ENCODE data around the gene PRKCG. TPM values are rescaled to one million over a fixed set of nuclear protein-coding genes. Genes with fewer than 3 reads are reported as not detected.
A peak's percentile ranks its signal among the peaks of the same experiment; 100 is the strongest.

PRKCG gene
- total and polyA plus RNA-seq, 12 donors, result not detected

DNA sequence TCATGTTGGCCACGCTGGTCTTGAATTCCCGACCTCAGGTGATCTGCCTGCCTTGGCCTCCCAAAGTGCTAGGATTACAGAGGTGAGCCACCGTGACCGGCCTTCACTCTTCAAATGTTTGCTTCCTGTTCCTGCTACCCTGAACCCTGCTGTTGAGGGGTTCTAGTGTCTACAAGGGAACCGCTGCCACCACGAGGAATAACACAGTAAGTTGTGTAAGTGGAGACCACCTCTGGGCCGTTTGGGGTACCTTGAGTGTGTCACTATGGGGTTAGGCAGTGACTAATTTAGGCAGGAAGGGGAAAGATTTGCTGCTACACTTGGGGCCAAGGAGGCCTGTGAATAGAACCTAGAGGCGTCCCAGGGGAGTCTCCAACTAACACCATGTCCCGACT, 16.5 kb upstream of the PRKCG start:
- Histone ChIP-seq H3K4me3 (no peak overlapping the region), H3K36me3 (replicated peaks in 1 of 2) (no peaks in the 10 kb centered on the region), H3K9me3 (replicated peaks in 1 of 3) (no peaks in the 10 kb centered on the region), H3K4me1 (replicated peaks in 1 of 2) (peaks cover 8 to 23% of the 10 kb centered on the region in 2 donors), H3K27me3 (no peaks in the 10 kb centered on the region), H3K27ac (no peak overlapping the region)
- intact Hi-C loops (cut with DNase I), result no loop called here
- DNase-seq, result no peak
- WGBS, 4 donors, result 62 to 82% (median 68%) methylated on average over 8 to 9 of the region's 9 CpGs
- TF ChIP-seq POLR2A (IDR thresholded peaks at IDR 0.05), result no peak
- TF ChIP-seq, protein P1, sequence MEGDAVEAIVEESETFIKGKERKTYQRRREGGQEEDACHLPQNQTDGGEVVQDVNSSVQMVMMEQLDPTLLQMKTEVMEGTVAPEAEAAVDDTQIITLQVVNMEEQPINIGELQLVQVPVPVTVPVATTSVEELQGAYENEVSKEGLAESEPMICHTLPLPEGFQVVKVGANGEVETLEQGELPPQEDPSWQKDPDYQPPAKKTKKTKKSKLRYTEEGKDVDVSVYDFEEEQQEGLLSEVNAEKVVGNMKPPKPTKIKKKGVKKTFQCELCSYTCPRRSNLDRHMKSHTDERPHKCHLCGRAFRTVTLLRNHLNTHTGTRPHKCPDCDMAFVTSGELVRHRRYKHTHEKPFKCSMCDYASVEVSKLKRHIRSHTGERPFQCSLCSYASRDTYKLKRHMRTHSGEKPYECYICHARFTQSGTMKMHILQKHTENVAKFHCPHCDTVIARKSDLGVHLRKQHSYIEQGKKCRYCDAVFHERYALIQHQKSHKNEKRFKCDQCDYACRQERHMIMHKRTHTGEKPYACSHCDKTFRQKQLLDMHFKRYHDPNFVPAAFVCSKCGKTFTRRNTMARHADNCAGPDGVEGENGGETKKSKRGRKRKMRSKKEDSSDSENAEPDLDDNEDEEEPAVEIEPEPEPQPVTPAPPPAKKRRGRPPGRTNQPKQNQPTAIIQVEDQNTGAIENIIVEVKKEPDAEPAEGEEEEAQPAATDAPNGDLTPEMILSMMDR (IDR thresholded peaks at IDR 0.05), result no peak

DNA sequence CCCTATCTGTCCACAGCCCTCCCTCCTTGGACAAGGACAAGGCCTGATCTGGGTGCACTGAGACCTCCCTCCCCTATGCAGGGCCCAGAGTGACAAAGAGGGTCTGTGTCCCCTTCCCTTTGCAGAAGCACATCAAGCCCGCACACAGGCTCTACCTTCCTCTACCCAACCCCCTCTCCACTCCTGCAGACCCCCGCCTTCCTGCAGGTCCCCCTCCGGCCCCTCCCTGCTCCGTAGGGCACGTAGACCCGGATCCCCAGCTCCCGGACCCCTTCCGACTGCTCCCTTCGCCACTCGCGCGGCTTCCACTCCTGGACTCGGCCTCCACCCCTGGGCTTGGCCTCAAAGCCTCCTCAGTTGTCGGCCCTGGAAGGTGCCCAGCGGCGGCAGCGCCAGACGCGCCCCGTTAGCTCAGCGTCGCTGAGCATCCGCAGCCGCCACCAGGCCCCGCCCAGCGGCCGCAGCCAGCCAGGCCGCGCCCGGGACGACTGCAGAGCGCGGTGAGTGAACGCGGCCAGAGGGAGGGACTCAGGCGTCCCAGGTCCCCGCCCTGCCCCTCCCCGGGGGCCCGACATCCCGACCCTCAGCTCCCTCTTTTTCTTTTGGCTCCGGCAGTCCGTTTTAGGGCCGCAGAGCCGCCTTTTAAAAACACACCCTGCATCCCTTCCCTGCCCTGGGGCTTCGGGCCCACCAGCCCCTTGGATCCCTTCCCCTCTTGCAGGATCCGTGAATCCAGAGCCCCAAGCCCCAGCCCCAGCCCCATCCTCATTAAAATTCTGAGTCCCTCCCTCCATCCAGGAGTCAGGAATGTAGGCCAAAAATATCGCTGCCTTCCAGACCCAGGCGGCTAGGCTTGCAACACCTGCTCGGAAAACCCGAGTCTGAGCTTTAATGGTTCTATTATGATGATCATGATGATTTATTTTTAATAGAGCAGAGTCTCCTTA, 15.8 kb upstream of the PRKCG start:
- peak overlapping the region in 1 of 4 donors; percentile 35 for H3K4me3 ChIP-seq
- H3K9me3 ChIP-seq (replicated peaks in 1 of 3), result no peaks in the 10 kb centered on the region
- H3K27ac ChIP-seq, result peak overlapping the region in 2 of 5 donors; percentile 1 to 81
- WGBS, 4 donors, result 9 to 21% (median 13%) methylated on average over 15 to 50 of the region's 50 CpGs
- no peaks in the 10 kb centered on the region for H3K36me3 ChIP-seq (replicated peaks in 1 of 2)
- H3K27me3 ChIP-seq, result no peaks in the 10 kb centered on the region
- intact Hi-C loops (cut with DNase I), result no loop called here
- TF ChIP-seq POLR2A (IDR thresholded peaks at IDR 0.05), result no peak
- TF ChIP-seq, protein P1 (IDR thresholded peaks at IDR 0.05), result no peak
- peaks cover 8 to 23% of the 10 kb centered on the region in 2 donors for H3K4me1 ChIP-seq (replicated peaks in 1 of 2)
- DNase-seq, result peak in 5 of 7 donors; percentile 37 to 49 (median 45)

DNA sequence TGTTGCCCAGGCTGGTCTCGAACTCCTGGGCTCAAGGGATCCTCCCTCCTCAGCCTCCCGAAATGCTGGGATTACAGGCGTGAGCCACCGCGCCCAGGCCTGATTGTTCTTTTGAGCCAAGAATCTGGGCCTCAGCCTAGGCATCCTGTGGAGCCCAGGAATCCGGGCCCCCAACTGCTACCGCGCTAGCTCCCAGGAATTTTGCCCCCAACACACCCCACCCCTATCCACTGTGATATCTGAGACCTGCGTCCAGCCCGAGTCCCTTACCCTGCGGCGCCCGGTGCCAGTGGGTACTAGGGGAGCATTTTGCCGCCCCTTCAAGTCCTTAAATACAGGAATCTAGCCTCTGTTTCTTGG, 15.2 kb upstream of the PRKCG start:
- Histone ChIP-seq H3K9me3 (replicated peaks in 1 of 3) (no peaks in the 10 kb centered on the region), H3K27me3 (no peaks in the 10 kb centered on the region), H3K4me1 (replicated peaks in 1 of 2) (peaks cover 8 to 23% of the 10 kb centered on the region in 2 donors), H3K36me3 (replicated peaks in 1 of 2) (no peaks in the 10 kb centered on the region), H3K4me3 (peak overlapping the region in 1 of 4 donors; percentile 75), H3K27ac (peak overlapping the region in 2 of 5 donors; percentile 76 to 81)
- DNase-seq, result no peak
- WGBS, 4 donors, result 38 to 49% (median 44%) methylated on average over 13 to 14 of the region's 14 CpGs
- TF ChIP-seq, protein P1 (IDR thresholded peaks at IDR 0.05), result no peak
- no peak for TF ChIP-seq POLR2A (IDR thresholded peaks at IDR 0.05)
- intact Hi-C loops (cut with DNase I), result no loop called here

DNA sequence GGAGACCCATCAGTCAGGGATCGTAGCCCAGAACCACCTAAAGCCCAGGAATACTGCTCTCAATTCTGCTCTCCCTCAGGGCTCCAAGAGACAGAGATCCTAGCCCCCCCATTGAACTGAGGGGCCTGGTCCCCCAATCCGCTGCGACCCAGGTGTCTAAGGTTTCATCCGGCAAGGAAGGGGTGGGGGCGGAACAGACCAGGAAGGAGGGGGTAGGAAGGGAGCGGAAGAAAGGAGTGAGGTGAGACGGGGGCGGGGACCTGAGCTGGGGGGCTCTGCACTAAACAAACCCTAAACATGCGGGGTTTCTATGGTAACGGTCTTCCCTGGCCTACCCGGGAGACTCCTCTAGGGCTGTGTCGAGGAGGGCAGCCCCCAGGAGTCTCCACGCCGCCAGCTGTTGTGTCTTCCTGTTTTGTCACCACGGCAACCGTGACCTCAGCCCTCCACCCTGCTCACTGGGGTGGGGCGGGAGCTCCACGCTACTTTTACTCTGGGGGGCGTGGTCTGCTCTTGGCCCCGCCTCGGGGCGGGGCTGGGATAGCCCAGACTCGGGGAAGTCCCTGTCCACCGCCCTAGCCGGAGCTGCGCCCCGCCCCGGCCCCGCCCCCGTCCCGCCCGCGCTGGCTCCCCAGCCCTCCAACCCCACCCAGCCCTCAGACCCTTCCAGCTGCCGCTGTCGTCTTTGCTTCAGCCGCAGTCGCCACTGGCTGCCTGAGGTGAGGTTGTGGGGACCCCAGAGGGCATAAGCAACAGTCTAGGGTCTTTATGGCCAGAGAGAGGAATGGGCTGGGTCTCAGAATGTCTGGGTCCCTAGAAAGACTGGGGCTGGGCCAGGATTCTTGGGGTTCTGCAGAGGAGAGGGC, 14.5 kb upstream of the PRKCG start, which contains the start of gene MYADM:
MYADM (plus strand) TSS at position 659 of the 866 bp plus-strand sequence. CDS start 5,647 bp downstream, outside the sequence.
- H3K36me3 ChIP-seq (replicated peaks in 1 of 2), result no peaks in the 10 kb centered on the region
- H3K27ac ChIP-seq, result peak within 1 kb of the TSS in 4 of 5 donors; percentile 46 to 86 (median 73)
- intact Hi-C loops (cut with DNase I), result no loop called here
- H3K4me1 ChIP-seq (replicated peaks in 1 of 2), result peaks cover 8 to 23% of the 10 kb centered on the region in 2 donors
- TF ChIP-seq, protein P1 (IDR thresholded peaks at IDR 0.05), result no peak
- peak in 1 of 2 donors; percentile 54 for TF ChIP-seq POLR2A (IDR thresholded peaks at IDR 0.05)
- H3K27me3 ChIP-seq, result no peaks in the 10 kb centered on the region
- H3K4me3 ChIP-seq, result peak within 1 kb of the TSS in 3 of 4 donors; percentile 40 to 75 (median 41)
- DNase-seq, result peak; percentile 93 to 98 (median 96)
- no peaks in the 10 kb centered on the region for H3K9me3 ChIP-seq (replicated peaks in 1 of 3)
- 1 to 4% (median 4%) methylated on average over 11 to 37 of the region's 37 CpGs for WGBS, 4 donors
